H1 (cell line): ENCODE data around the gene SKAP1. TPM values are rescaled to one million over a fixed set of nuclear protein-coding genes. Genes with fewer than 3 reads are reported as not detected.

Experiments used
- CTCF ChIA-PET: fragments of 300-600 bp; sonication (Branson Sonifier 250); formaldehyde crosslinking; loops from one replicate; lab custom pipeline; 2021; ENCODE audit not compliant: partially characterized antibody; lab: Charles Lee
- POLR2A ChIA-PET: fragments of 300-600 bp; sonication (Branson Sonifier 250); formaldehyde crosslinking; loops from one replicate; lab custom pipeline; 2021; ENCODE audit warnings: inconsistent platforms; ENCODE audit not compliant: partially characterized antibody; lab: Charles Lee
- DNase-seq, 2 experiments: peaks; one replicate each; pipeline versions ENCODE4 v3.0.0 to v3.0.0-alpha.2; 2010 to 2022; ENCODE audit warnings: low spot score in 2 of 2, low read depth in 1 of 2, mixed read lengths in 1 of 2
- FAIRE-seq: peaks from 2 replicates; lab custom pipeline; 2011; peaks lifted over from hg19 to GRCh38; lab: Jason Lieb, UNC
- H2AFZ ChIP-seq: 2 replicates; pipeline ENCODE4 v1.8.1; 2012; ENCODE audit warnings: low read length, inconsistent platforms
- H2AK5ac ChIP-seq: 2 replicates; pipeline ENCODE4 v1.6.1; 2013; ENCODE audit warnings: low read depth, low read length
- H2BK120ac ChIP-seq: replicated peaks from 2 replicates; pipeline ENCODE3; 2013; ENCODE audit warnings: low read depth, low read length, inconsistent platforms
- H2BK12ac ChIP-seq: 2 replicates; pipeline ENCODE4 v1.6.1; 2013; ENCODE audit warnings: low read depth, low read length
- H2BK15ac ChIP-seq: 2 replicates; pipeline ENCODE4 v1.6.1; 2013; ENCODE audit warnings: low read length
- H2BK20ac ChIP-seq: 2 replicates; pipeline ENCODE4 v1.6.1; 2013; ENCODE audit warnings: low read length
- H2BK5ac ChIP-seq: 2 replicates; pipeline ENCODE4 v1.6.1; 2013; ENCODE audit warnings: low read depth, low read length
- H3K14ac ChIP-seq: 2 replicates; pipeline ENCODE4 v1.6.1; 2013; ENCODE audit warnings: inconsistent platforms; ENCODE audit not compliant: insufficient read length
- H3K18ac ChIP-seq: 2 replicates; pipeline ENCODE4 v1.6.1; 2013; ENCODE audit warnings: low read length; ENCODE audit errors: extremely low read depth
- H3K23ac ChIP-seq: 2 replicates; pipeline ENCODE4 v1.6.1; 2013; ENCODE audit warnings: inconsistent platforms; ENCODE audit not compliant: insufficient read length
- H3K23me2 ChIP-seq: 2 replicates; pipeline ENCODE4 v1.6.1; 2013; ENCODE audit warnings: low read depth, low read length
- H3K27ac ChIP-seq: 2 replicates; pipeline ENCODE4 v1.6.1; 2011; ENCODE audit warnings: low read depth, low read length, inconsistent platforms
- H3K27me3 ChIP-seq, 4 experiments: replicated peaks in 1 of 4; 1 replicate in 1 of 4; 2 replicates in 3 of 4; pipeline versions ENCODE4 v1.6.1 to v1.8.1; 2011 to 2013; ENCODE audit warnings: low read length in 3 of 4, mild to moderate bottlenecking in 3 of 4, inconsistent platforms in 2 of 4, mixed read lengths in 2 of 4, moderate library complexity in 1 of 4; ENCODE audit not compliant: control insufficient read depth in 3 of 4, insufficient read depth in 3 of 4; ENCODE audit errors: extremely low read depth in 1 of 4
- H3K36me3 ChIP-seq, 4 experiments: 2 replicates each; pipeline versions ENCODE4 v1.6.1 to v1.8.1; 2011 to 2013; ENCODE audit warnings: mild to moderate bottlenecking in 4 of 4, low read length in 3 of 4, moderate library complexity in 2 of 4, control low read depth in 1 of 4, inconsistent platforms in 1 of 4; ENCODE audit not compliant: insufficient read depth in 4 of 4, control insufficient read depth in 2 of 4
- H3K4ac ChIP-seq: replicated peaks from 2 replicates; pipeline ENCODE3; 2013; ENCODE audit warnings: low read length, low read depth, mixed read lengths, inconsistent platforms; ENCODE audit not compliant: insufficient read length
- H3K4me1 ChIP-seq, 4 experiments: replicated peaks in 1 of 4; 1 replicate in 1 of 4; 2 replicates in 3 of 4; pipeline versions ENCODE4 v1.6.1 to v1.8.1; 2011 to 2013; ENCODE audit warnings: low read length in 3 of 4, inconsistent platforms in 2 of 4, mixed read lengths in 1 of 4; ENCODE audit not compliant: insufficient read depth in 4 of 4, control insufficient read depth in 3 of 4
- H3K4me2 ChIP-seq, 2 experiments: 2 replicates each; pipeline versions ENCODE4 v1.6.1 to v1.8.1; 2011 to 2013; ENCODE audit warnings: low read depth in 2 of 2, low read length in 2 of 2, control low read depth in 1 of 2, inconsistent platforms in 1 of 2, mild to moderate bottlenecking in 1 of 2; ENCODE audit not compliant: insufficient read depth in 1 of 2
- H3K4me3 ChIP-seq, 4 experiments: fragments of 200-600, 300-600 bp in 1 of 4; sonication (generic), shearing (Covaris generic), sonication (Bioruptor Twin) in 1 of 4; 2 replicates each; pipeline versions ENCODE4 v1.5.1 to v1.8.1; 2011 to 2016; ENCODE audit warnings: low read length in 4 of 4, low read depth in 3 of 4, control low read depth in 2 of 4, inconsistent platforms in 2 of 4, mild to moderate bottlenecking in 2 of 4, mixed read lengths in 1 of 4, moderate library complexity in 1 of 4; ENCODE audit not compliant: insufficient read depth in 2 of 4; ENCODE audit errors: extremely low read depth in 1 of 4
- H3K56ac ChIP-seq: replicated peaks from 2 replicates; pipeline ENCODE3; 2013; ENCODE audit warnings: low read depth, mild to moderate bottlenecking, mixed read lengths, low read length, inconsistent platforms; ENCODE audit not compliant: insufficient read length
- H3K79me1 ChIP-seq: 2 replicates; pipeline ENCODE4 v1.6.1; 2013; ENCODE audit warnings: low read depth, low read length, control low read depth
- H3K79me2 ChIP-seq, 2 experiments: 2 replicates each; pipeline versions ENCODE4 v1.6.1 to v1.8.1; 2012 to 2013; ENCODE audit warnings: low read length in 2 of 2, mild to moderate bottlenecking in 2 of 2, inconsistent platforms in 1 of 2; ENCODE audit not compliant: insufficient read depth in 2 of 2, control insufficient read depth in 1 of 2
- H3K9ac ChIP-seq, 4 experiments: replicated peaks in 1 of 4; 1 replicate in 1 of 4; 2 replicates in 3 of 4; pipeline versions ENCODE4 v1.6.1 to v1.8.1; 2011 to 2013; ENCODE audit warnings: low read depth in 3 of 4, low read length in 3 of 4, control low read depth in 2 of 4, mild to moderate bottlenecking in 2 of 4, moderate library complexity in 2 of 4, inconsistent platforms in 1 of 4; ENCODE audit errors: extremely low read depth in 1 of 4
- H3K9me3 ChIP-seq, 2 experiments: 2 replicates each; pipeline versions ENCODE4 v1.6.1 to v1.8.1; 2012 to 2013; ENCODE audit warnings: mild to moderate bottlenecking in 2 of 2, moderate library complexity in 2 of 2, control low read depth in 1 of 2, inconsistent platforms in 1 of 2, low read depth in 1 of 2, low read length in 1 of 2, mixed read lengths in 1 of 2; ENCODE audit not compliant: insufficient read depth in 2 of 2
- H4K20me1 ChIP-seq, 2 experiments: replicated peaks in 1 of 2; 2 replicates each; pipeline versions ENCODE3 to v1.8.1; 2011 to 2013; ENCODE audit warnings: inconsistent platforms in 2 of 2, low read length in 2 of 2, mild to moderate bottlenecking in 1 of 2; ENCODE audit not compliant: insufficient read depth in 2 of 2, control insufficient read depth in 1 of 2
- H4K5ac ChIP-seq: 2 replicates; pipeline ENCODE4 v1.6.1; 2013; ENCODE audit warnings: low read length, low read depth, mixed read lengths, inconsistent platforms; ENCODE audit not compliant: insufficient read length
- H4K8ac ChIP-seq: 2 replicates; pipeline ENCODE4 v1.8.0; 2013; ENCODE audit warnings: mild to moderate bottlenecking, moderate library complexity, low read length, inconsistent platforms; ENCODE audit not compliant: insufficient read depth; ENCODE audit errors: extremely low read depth
- H4K91ac ChIP-seq: replicated peaks from 2 replicates; pipeline ENCODE3; 2013; ENCODE audit warnings: low read length, mixed read lengths, inconsistent platforms; ENCODE audit not compliant: insufficient read length
- E2F6 ChIP-seq: IDR thresholded peaks from 2 replicates; pipeline ENCODE4 v1.6.1; 2012; ENCODE audit warnings: inconsistent platforms
- EGR1 ChIP-seq: IDR thresholded peaks from 2 replicates; pipeline ENCODE4 v1.6.1; 2011; ENCODE audit warnings: low read depth, low read length, borderline replicate concordance
- JUN ChIP-seq: IDR thresholded peaks from 2 replicates; pipeline ENCODE4 v1.6.1; 2011; ENCODE audit warnings: low read depth, mild to moderate bottlenecking, improper control_type of control experiment, low read length
- WGBS, 2 experiments: shearing (Covaris generic) in 1 of 2; methylation state at CpG; one replicate each; pipeline versions ENCODE4 v1.1.6 to v1.1.7; 2013 to 2015; ENCODE audit warnings: low lambda C conversion rate in 2 of 2, mixed read lengths in 2 of 2, inconsistent platforms in 1 of 2, low coverage in 1 of 2, missing lambda C conversion rate in 1 of 2; ENCODE audit not compliant: insufficient replicate concordance in 2 of 2, insufficient coverage in 1 of 2, insufficient read length in 1 of 2; ENCODE audit errors: extremely low coverage in 1 of 2, missing lambda C conversion rate in 1 of 2; 5-methylcytosine and 5-hydroxymethylcytosine counted together
- polyA plus RNA-seq, 7 experiments: library from polyadenylated mRNA; depleted of rRNA in 3 of 7; stranded (reverse) in 5 of 7; unstranded in 2 of 7; fragments of >200 nt in 5 of 7; fragments of 200-250 nt in 2 of 7; gene quantifications; 1 replicate in 5 of 7; 2 replicates in 1 of 7; 4 replicates in 1 of 7; pipeline versions ENCODE4 v1.2.1 to v1.2.3, GENCODE V29; 2011 to 2013; ENCODE audit warnings: missing spikeins in 2 of 7, mixed read lengths in 2 of 7
- total RNA-seq: library from RNA; stranded (reverse); fragmentation: NEBNext Ultra II Directional; extraction: Animal tissue kit (Norgen Biotek cat#: 25700); gene quantifications from 2 replicates; pipeline ENCODE4 v1.2.1, GENCODE V29; 2021

SKAP1 gene
- total and polyA plus RNA-seq, 2 of the 8 experiments (the other 6 are each of a cell fraction or from before 2014, with no cell fraction given), result not detected

- Histone ChIP-seq H3K23ac (no peak overlapping the region), H4K5ac (no peak overlapping the region), H3K79me2 (no peaks in the 10 kb centered on the region), H3K4me3 (no peak overlapping the region), H3K79me1 (no peaks in the 10 kb centered on the region), H2BK12ac (no peak overlapping the region), H3K36me3 (no peaks in the 10 kb centered on the region), H3K56ac (no peak overlapping the region), H3K14ac (no peak overlapping the region), H2BK15ac (no peak overlapping the region), H4K91ac (no peak overlapping the region), H3K4me1 (no peaks in the 10 kb centered on the region), H4K20me1 (no peaks in the 10 kb centered on the region), H3K9ac (no peak overlapping the region), H2BK20ac (no peak overlapping the region), H3K4ac (no peak overlapping the region), H3K4me2 (no peak overlapping the region), H2AK5ac (no peak overlapping the region), H3K9me3 (no peaks in the 10 kb centered on the region), H4K8ac (no peak overlapping the region), H2BK5ac (no peak overlapping the region), H3K27ac (no peak overlapping the region), H2AFZ (no peak overlapping the region), H2BK120ac (no peak overlapping the region), H3K23me2 (no peaks in the 10 kb centered on the region), H3K27me3 (peaks cover 0 to 1% (median 0%) of the 10 kb centered on the region in 4 experiments; a peak in 1 of 7 replicates), H3K18ac (no peak overlapping the region)
- DNase-seq (no peak), FAIRE-seq (no peak)
- CTCF ChIA-PET, result interaction anchor here (1.2 to 1.3 kb wide), 4 partner anchors 8 to 37 kb away, joined by 3 read pairs; no protein-coding TSS in a partner anchor
- WGBS, 2 experiments, result 90% methylated on average over 5 of the region's 5 CpGs; no CpG with 5 or more reads in 1 of the 2 experiments
- POLR2A ChIA-PET, result interaction anchor here (0.6 kb wide), 1 partner anchor 14 kb away, joined by 3 read pairs; no protein-coding TSS in a partner anchor
- TF ChIP-seq EGR1, result no peak
- no peak for TF ChIP-seq JUN
- TF ChIP-seq E2F6, result no peak
Measured at GRCh38 chr17:48409607-48410006, 20.4 kb downstream of the SKAP1 start.
